Lung microvascular endothelial cell (primary cell): Measurements from ENCODE around the gene SLFN14. TPM values are rescaled to one million over a fixed set of nuclear protein-coding genes. Genes with fewer than 3 reads are reported as not detected.
"Not testable (repeated sequence)": the region's sequence is repeated elsewhere in the genome, so short reads cannot be mapped to it uniquely, and the experiment has no call there.

ENCODE experiments used
- DNase-seq, 2 donors: peaks; one replicate each; pipeline versions ENCODE4 v3.0.0 to v3.0.0-alpha.2; 2010; ENCODE audit warnings: low read depth in 2 of 2
- total RNA-seq: library from RNA; depleted of rRNA; stranded (reverse); fragments of >200 nt; gene quantifications from 2 replicates; pipeline ENCODE4 v1.2.1, GENCODE V29; 2014

SLFN14 gene
- total RNA-seq, 1 donor from 2014 or later = not detected

- DNase-seq = peak in 1 of 2 donors; percentile 18
Observed at GRCh38 chr17:35559495-35560210, 966 bp downstream of the SLFN14 start.

GRCh38 chr17:35557353-35557752, 3.3 kb downstream of the SLFN14 start:
- DNase-seq = no peak

- no peak for DNase-seq
Observed at GRCh38 chr17:35555691-35556090, 4.9 kb downstream of the SLFN14 start.

GRCh38 chr17:35554668-35555067, 6.0 kb downstream of the SLFN14 start:
- no peak for DNase-seq

- DNase-seq = no peak
Observed at GRCh38 chr17:35553310-35553709, 7.3 kb downstream of the SLFN14 start.

- DNase-seq = no peak
Observed at GRCh38 chr17:35548978-35549377, 11.6 kb downstream of the SLFN14 start.

- no peak for DNase-seq
Observed at GRCh38 chr17:35548208-35548810, 12.3 kb downstream of the SLFN14 start.

- DNase-seq = no peak
Observed at GRCh38 chr17:35546487-35546886, 14.1 kb downstream of the SLFN14 start.

GRCh38 chr17:35545150-35545549, 15.5 kb downstream of the SLFN14 start:
- no peak for DNase-seq

- peak; percentile 37 to 64 for DNase-seq
Observed at GRCh38 chr17:35543856-35544255, 16.8 kb downstream of the SLFN14 start.

GRCh38 chr17:35542990-35543389, 17.6 kb downstream of the SLFN14 start:
- peak; percentile 79 to 80 for DNase-seq

- peak in 1 of 2 donors; percentile 29 for DNase-seq
Observed at GRCh38 chr17:35541434-35541833, 19.2 kb downstream of the SLFN14 start.

- peak; percentile 87 to 90 for DNase-seq
Observed at GRCh38 chr17:35540589-35541404, 19.8 kb downstream of the SLFN14 start.

GRCh38 chr17:35539659-35540026, 21.0 kb downstream of the SLFN14 start:
- no peak for DNase-seq

- DNase-seq = no peak
Observed at GRCh38 chr17:35537601-35538141, 22.9 kb downstream of the SLFN14 start, which contains the start of gene SLFN12L. Gene SLFN12L, minus strand, starts transcription at chr17:35537678. Its CDS starts 15,314 bp downstream, at chr17:35522364.

- DNase-seq = no peak
Observed at GRCh38 chr17:35536664-35537171, 23.9 kb downstream of the SLFN14 start.

- DNase-seq = not testable (repeated sequence)
Observed at GRCh38 chr17:35535406-35535805, 25.2 kb downstream of the SLFN14 start.

GRCh38 chr17:35534576-35535093, 26.0 kb downstream of the SLFN14 start:
- DNase-seq = no peak

GRCh38 chr17:35531160-35531559, 29.5 kb downstream of the SLFN14 start:
- no peak for DNase-seq

- no peak for DNase-seq
Observed at GRCh38 chr17:35529866-35530265, 30.8 kb downstream of the SLFN14 start.

- DNase-seq = not testable (repeated sequence)
Observed at GRCh38 chr17:35529326-35529725, 31.3 kb downstream of the SLFN14 start.
